ENCODE measurements around the gene NPEPL1. TPM values are rescaled to one million over a fixed set of nuclear protein-coding genes. Genes with fewer than 3 reads are reported as not detected.

Gene NPEPL1
- total RNA-seq, 2 donors from 2014 or later = 31.4 to 38.2 TPM

- intact Hi-C loops (cut with DNase I) = no loop called here
- Histone ChIP-seq H3K4me3 (no peak overlapping the region), H3K36me3 (replicated peaks in 1 of 2; ENCODE audit: insufficient read depth in 1 of 2, low read depth in 2 of 2) (peaks cover 0 to 20% of the 10 kb centered on the region in 2 donors), H3K4me1 (no peaks in the 10 kb centered on the region), H3K27ac (no peak overlapping the region), H3K27me3 (no peaks in the 10 kb centered on the region), H3K9me3 (no peaks in the 10 kb centered on the region)
- peak in 2 of 4 donors; percentile 8 to 10 for DNase-seq
- TF ChIP-seq CTCF (IDR thresholded peaks at IDR 0.05) (no peak), POLR2A (IDR thresholded peaks at IDR 0.05) (no peak)
- no peak for ATAC-seq
- WGBS, 2 donors = 93 to 94% methylated on average over 24 to 27 of the region's 29 CpGs
These were observed 9.0 kb downstream of the NPEPL1 start for GRCh38 chr20:58701431-58702160.

GRCh38 chr20:58702161-58702510 lies 9.5 kb downstream of the NPEPL1 start:
- no peaks in the 10 kb centered on the region for H3K4me1 ChIP-seq
- ATAC-seq (no peak), DNase-seq (peak in 1 of 4 donors; percentile 8)
- intact Hi-C loops (cut with DNase I) = no loop called here
- H3K36me3 ChIP-seq (replicated peaks in 1 of 2; ENCODE audit: insufficient read depth in 1 of 2, low read depth in 2 of 2) = peaks cover 0 to 20% of the 10 kb centered on the region in 2 donors
- WGBS, 2 donors = 95 to 98% methylated on average over 8 to 9 of the region's 9 CpGs
- TF ChIP-seq CTCF (IDR thresholded peaks at IDR 0.05) (no peak), POLR2A (IDR thresholded peaks at IDR 0.05) (no peak)
- no peak overlapping the region for H3K27ac ChIP-seq
- H3K9me3 ChIP-seq = no peaks in the 10 kb centered on the region
- no peak overlapping the region for H3K4me3 ChIP-seq
- H3K27me3 ChIP-seq = no peaks in the 10 kb centered on the region

GRCh38 chr20:58702859-58703648 lies 10.5 kb downstream of the NPEPL1 start:
- WGBS, 2 donors = 92 to 94% methylated on average over 28 of the region's 28 CpGs
- Histone ChIP-seq H3K27ac (no peak overlapping the region), H3K4me1 (no peaks in the 10 kb centered on the region), H3K27me3 (no peaks in the 10 kb centered on the region), H3K36me3 (replicated peaks in 1 of 2; ENCODE audit: insufficient read depth in 1 of 2, low read depth in 2 of 2) (peaks cover 0 to 20% of the 10 kb centered on the region in 2 donors), H3K9me3 (no peaks in the 10 kb centered on the region), H3K4me3 (no peak overlapping the region)
- no peak for ATAC-seq
- peak in 2 of 4 donors; percentile 1 to 2 for DNase-seq
- TF ChIP-seq CTCF (IDR thresholded peaks at IDR 0.05) (no peak), POLR2A (IDR thresholded peaks at IDR 0.05) (no peak)
- intact Hi-C loops (cut with DNase I) = no loop called here

GRCh38 chr20:58703765-58704371 lies 11.3 kb downstream of the NPEPL1 start:
- ATAC-seq = no peak
- 96 to 97% methylated on average over 11 to 12 of the region's 12 CpGs for WGBS, 2 donors
- Histone ChIP-seq H3K27ac (no peak overlapping the region), H3K36me3 (replicated peaks in 1 of 2; ENCODE audit: insufficient read depth in 1 of 2, low read depth in 2 of 2) (peaks cover 0 to 16% of the 10 kb centered on the region in 2 donors), H3K4me1 (no peaks in the 10 kb centered on the region), H3K27me3 (no peaks in the 10 kb centered on the region), H3K9me3 (no peaks in the 10 kb centered on the region), H3K4me3 (no peak overlapping the region)
- DNase-seq = no peak
- TF ChIP-seq POLR2A (IDR thresholded peaks at IDR 0.05) = no peak
- TF ChIP-seq CTCF (IDR thresholded peaks at IDR 0.05) = no peak
- intact Hi-C loops (cut with DNase I) = no loop called here
